ENCODE measurements around the gene ZNF580. TPM values are rescaled to one million over a fixed set of nuclear protein-coding genes. Genes with fewer than 3 reads are reported as not detected.

The ZNF580 gene
- total and polyA plus RNA-seq, 9 of the 15 experiments (the other 6 are each of a cell fraction or from before 2014, with no cell fraction given), result 2.3 to 47.4 (median 6.0) TPM

- Histone ChIP-seq H3K4me2 (ENCODE audit: insufficient read depth, low read length) (no peak overlapping the region), H3K4me3 (no peak overlapping the region), H3K79me2 (ENCODE audit: control insufficient read depth, insufficient read depth, low read length) (peaks cover 6% of the 10 kb centered on the region; the same call in 1 of the 3 replicates), H3K27me3 (ENCODE audit: control insufficient read depth in 2 of 2, insufficient read depth in 2 of 2, low read length in 2 of 2) (no peaks in the 10 kb centered on the region), H3K27ac (ENCODE audit: extremely low read depth, low read depth, low read length) (no peak overlapping the region), H3K36me3 (ENCODE audit: control insufficient read depth, insufficient read depth, low read length) (peaks cover 27% of the 10 kb centered on the region; the same call in 2 of the 3 replicates), H3K9me3 (replicated peaks; ENCODE audit: control insufficient read depth, insufficient read depth, low read depth, low read length) (no peaks in the 10 kb centered on the region), H4K20me1 (replicated peaks; ENCODE audit: control insufficient read depth, insufficient read depth, low read length) (no peaks in the 10 kb centered on the region), H3K9ac (ENCODE audit: insufficient read depth in 1 of 2, low read depth in 2 of 2, low read length in 2 of 2) (no peak overlapping the region), H3K9me1 (ENCODE audit: control insufficient read depth, insufficient read depth, low read length) (no peaks in the 10 kb centered on the region), H3K4me1 (replicated peaks in 1 of 2; ENCODE audit: control insufficient read depth in 2 of 2, insufficient read depth in 2 of 2, low read length in 2 of 2) (peaks cover 0 to 5% of the 10 kb centered on the region in 2 experiments; a peak in 2 of 5 replicates), H2AFZ (ENCODE audit: low read depth, low read length) (no peak overlapping the region)
- no peak for DNase-seq (ENCODE audit: extremely low read depth in 1 of 4, low spot score in 3 of 4)
- in situ Hi-C loops (cut with MboI), result no loop called here
- ChIA-PET POLR2A (interaction anchor here (1.7 kb wide), 1 partner anchor 10 kb away, joined by 6 read pairs; no protein-coding TSS in a partner anchor), CTCF (ENCODE audit: low intra/inter-chr PET ratio) (no interaction called here)
- intact Hi-C loops (cut with micrococcal nuclease), result no loop called here
- FAIRE-seq, result no peak
- WGBS (ENCODE audit: insufficient coverage, low coverage, missing lambda C conversion rate), result 95% methylated on average over 19 of the region's 98 CpGs
- no TSS peak for BruUV-seq (replicated peaks)
- no peak for ATAC-seq
- TF ChIP-seq EWSR1 (IDR thresholded peaks at IDR 0.05; ENCODE audit: borderline replicate concordance, low read depth, partially characterized antibody), result no peak
- no peak for TF ChIP-seq TCF3 (CRISPR knock-in tag; IDR thresholded peaks at IDR 0.05)
- TF ChIP-seq ZNF695 (CRISPR knock-in tag; IDR thresholded peaks at IDR 0.05), result no peak
- TF ChIP-seq ZNF76 (CRISPR knock-in tag; IDR thresholded peaks at IDR 0.05; ENCODE audit: borderline replicate concordance), result no peak
- no peak for TF ChIP-seq SIRT6 (IDR thresholded peaks at IDR 0.05; ENCODE audit: low read depth, low read length)
- TF ChIP-seq ZBTB33 (CRISPR knock-in tag; IDR thresholded peaks at IDR 0.05), result peak; percentile 27; the same call in 1 of the 2 replicates
Measured at GRCh38 chr19:55614711-55615542, 25.9 kb upstream of the ZNF580 start.
